GM19043 (cell line): ENCODE measurements around the gene SLAMF6.

Experiments used
- ATAC-seq: cut with Tn5 transposase; IDR thresholded peaks from one replicate; pipeline ENCODE4 v1.9.1; 2021; ENCODE audit warnings: low read depth; ENCODE audit not compliant: unreplicated experiment

SLAMF6 gene

DNA sequence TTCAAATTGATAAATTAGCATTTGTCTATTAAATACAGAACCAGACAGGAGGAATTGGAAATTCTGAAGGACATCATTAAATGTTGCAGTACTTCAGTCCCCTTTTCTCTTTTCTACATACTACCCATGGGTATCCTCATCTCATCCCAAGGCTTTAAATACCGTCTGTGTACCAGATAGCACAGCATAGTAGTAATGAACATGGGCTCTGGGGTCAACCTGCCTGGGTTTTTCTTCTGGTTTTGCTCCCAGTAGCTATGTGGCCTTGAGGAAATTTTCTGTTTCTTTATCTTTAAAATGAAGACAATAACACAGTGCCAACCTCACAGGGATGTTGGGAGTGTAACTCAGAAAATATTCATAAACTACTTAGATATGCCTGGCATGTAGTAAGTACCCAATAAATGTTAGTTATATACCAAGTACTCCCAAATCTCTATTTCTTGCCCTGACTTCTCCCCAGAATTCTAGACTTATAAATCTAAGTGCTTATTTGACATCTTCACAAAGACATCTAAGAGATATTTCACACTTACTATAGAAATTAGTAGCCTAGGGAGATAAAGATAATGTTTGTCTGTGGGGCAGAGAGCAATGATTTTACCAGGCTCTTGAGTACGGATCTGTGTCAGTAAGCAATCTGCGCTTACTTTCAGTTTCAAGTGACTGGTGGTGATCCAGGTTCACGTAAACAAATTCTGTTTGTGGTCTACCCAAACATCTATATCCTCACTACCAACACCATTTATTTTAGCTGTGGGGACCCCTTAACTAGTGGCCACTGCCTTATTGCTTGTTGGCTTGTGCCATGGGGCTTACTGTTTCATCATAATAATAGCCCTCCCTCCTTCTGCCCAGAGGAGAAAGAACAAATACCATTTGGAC lies 85.4 kb downstream of the SLAMF6 start:
- peak; percentile 74 for ATAC-seq

- ATAC-seq = no peak
Observed at GRCh38 chr1:160436966-160437365, 86.1 kb downstream of the SLAMF6 start.
